GM23338 (cell line): Measurements from ENCODE around the gene LRP1B.

Source experiments
- CREB1 ChIP-seq: fragments of 250-450 bp; sonication (Bioruptor Pico); IDR thresholded peaks from 2 replicates; pipeline ENCODE4 v1.5.0; 2020; ENCODE audit warnings: low read depth, mild to moderate bottlenecking, moderate library complexity
- EZH2 ChIP-seq: fragments of 200-600 bp; sonication (generic); IDR thresholded peaks from one replicate; pipeline ENCODE4 v1.8.0; 2017; ENCODE audit warnings: antibody characterized with exemption, mild to moderate bottlenecking, low read depth; ENCODE audit not compliant: unreplicated experiment
- EZH2phosphoT487 ChIP-seq: fragments of 200-600 bp; sonication (generic); IDR thresholded peaks from one replicate; pipeline ENCODE4 v1.8.1; 2018; ENCODE audit warnings: antibody characterized with exemption; ENCODE audit not compliant: unreplicated experiment
- JUNB ChIP-seq: IDR thresholded peaks from one replicate; pipeline ENCODE4 v1.6.1; 2016; ENCODE audit warnings: antibody characterized with exemption; ENCODE audit not compliant: unreplicated experiment
- NANOG ChIP-seq: IDR thresholded peaks from 2 replicates; pipeline ENCODE4 v1.6.1; 2016; ENCODE audit warnings: antibody characterized with exemption, borderline replicate concordance
- POLR2AphosphoS5 ChIP-seq: IDR thresholded peaks from 2 replicates; pipeline ENCODE4 v1.6.1; 2016; ENCODE audit warnings: antibody characterized with exemption, low read depth
- STAT1 ChIP-seq: IDR thresholded peaks from one replicate; pipeline ENCODE4 v1.6.1; 2016; ENCODE audit warnings: antibody characterized with exemption; ENCODE audit not compliant: unreplicated experiment
- ZNF114 ChIP-seq: fragments of 250-450 bp; sonication (Bioruptor Pico); IDR thresholded peaks from 2 replicates; pipeline ENCODE4 v1.5.0; 2020; ENCODE audit warnings: mild to moderate bottlenecking, moderate library complexity
- ZNF331 ChIP-seq: fragments of 250-450 bp; sonication (Bioruptor Pico); IDR thresholded peaks from 2 replicates; pipeline ENCODE4 v1.5.0; 2020; ENCODE audit warnings: low read depth, mild to moderate bottlenecking, moderate library complexity
- TF ChIP-seq, protein P1 (sequence below), 2 experiments: fragments of 200-600 bp in 1 of 2; sonication (generic) in 1 of 2; conservative IDR thresholded peaks; 2 replicates each; pipeline versions ENCODE4 v1.5.1 to v1.6.1; 2016 to 2017; ENCODE audit warnings: antibody characterized with exemption in 2 of 2, low read depth in 2 of 2, mild to moderate bottlenecking in 2 of 2, moderate library complexity in 1 of 2
- TF ChIP-seq, protein P2 (sequence below): IDR thresholded peaks from 2 replicates; pipeline ENCODE4 v1.6.1; 2016; ENCODE audit warnings: antibody characterized with exemption
- TF ChIP-seq, protein P3 (sequence below): IDR thresholded peaks from one replicate; pipeline ENCODE4 v1.6.1; 2018; ENCODE audit warnings: antibody characterized with exemption; ENCODE audit not compliant: unreplicated experiment

DNA sequence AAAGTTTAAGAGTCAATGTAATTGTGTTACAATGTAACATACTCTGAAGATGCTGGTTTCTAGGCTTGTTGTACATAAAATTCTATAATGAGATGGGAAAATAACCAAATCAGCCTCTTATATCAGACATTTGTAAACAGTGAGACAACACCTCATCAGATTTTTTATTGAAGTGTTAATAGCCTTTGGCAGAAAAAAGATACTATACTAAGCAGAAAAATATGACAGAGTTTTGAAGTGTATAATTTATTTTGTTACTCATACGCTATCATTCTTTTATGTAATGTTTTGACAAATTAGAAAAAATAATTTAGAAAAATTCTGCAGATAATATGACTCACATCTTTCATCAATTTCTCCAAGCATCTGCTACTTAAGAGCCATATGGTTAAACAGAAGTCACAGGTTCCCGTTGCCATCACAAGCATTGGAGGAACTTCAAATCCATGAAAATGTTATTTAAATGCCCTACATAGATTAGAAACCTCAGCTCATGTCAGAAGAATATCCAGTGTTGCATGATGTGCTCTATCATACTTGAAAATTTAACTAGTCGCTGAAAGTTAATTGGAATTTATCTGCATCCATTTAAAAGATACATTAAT, 535.4 kb downstream of the LRP1B start:
- no peak for TF ChIP-seq EZH2
- no peak for TF ChIP-seq JUNB
- TF ChIP-seq, protein P1, sequence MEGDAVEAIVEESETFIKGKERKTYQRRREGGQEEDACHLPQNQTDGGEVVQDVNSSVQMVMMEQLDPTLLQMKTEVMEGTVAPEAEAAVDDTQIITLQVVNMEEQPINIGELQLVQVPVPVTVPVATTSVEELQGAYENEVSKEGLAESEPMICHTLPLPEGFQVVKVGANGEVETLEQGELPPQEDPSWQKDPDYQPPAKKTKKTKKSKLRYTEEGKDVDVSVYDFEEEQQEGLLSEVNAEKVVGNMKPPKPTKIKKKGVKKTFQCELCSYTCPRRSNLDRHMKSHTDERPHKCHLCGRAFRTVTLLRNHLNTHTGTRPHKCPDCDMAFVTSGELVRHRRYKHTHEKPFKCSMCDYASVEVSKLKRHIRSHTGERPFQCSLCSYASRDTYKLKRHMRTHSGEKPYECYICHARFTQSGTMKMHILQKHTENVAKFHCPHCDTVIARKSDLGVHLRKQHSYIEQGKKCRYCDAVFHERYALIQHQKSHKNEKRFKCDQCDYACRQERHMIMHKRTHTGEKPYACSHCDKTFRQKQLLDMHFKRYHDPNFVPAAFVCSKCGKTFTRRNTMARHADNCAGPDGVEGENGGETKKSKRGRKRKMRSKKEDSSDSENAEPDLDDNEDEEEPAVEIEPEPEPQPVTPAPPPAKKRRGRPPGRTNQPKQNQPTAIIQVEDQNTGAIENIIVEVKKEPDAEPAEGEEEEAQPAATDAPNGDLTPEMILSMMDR (conservative IDR thresholded peaks at IDR 0.05; ENCODE audit: low read depth in 2 of 2) = no peak
- TF ChIP-seq NANOG = no peak
- TF ChIP-seq CREB1 (CRISPR knock-in tag) = no peak
- TF ChIP-seq, protein P2, sequence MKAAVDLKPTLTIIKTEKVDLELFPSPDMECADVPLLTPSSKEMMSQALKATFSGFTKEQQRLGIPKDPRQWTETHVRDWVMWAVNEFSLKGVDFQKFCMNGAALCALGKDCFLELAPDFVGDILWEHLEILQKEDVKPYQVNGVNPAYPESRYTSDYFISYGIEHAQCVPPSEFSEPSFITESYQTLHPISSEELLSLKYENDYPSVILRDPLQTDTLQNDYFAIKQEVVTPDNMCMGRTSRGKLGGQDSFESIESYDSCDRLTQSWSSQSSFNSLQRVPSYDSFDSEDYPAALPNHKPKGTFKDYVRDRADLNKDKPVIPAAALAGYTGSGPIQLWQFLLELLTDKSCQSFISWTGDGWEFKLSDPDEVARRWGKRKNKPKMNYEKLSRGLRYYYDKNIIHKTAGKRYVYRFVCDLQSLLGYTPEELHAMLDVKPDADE = no peak
- TF ChIP-seq, protein P3, sequence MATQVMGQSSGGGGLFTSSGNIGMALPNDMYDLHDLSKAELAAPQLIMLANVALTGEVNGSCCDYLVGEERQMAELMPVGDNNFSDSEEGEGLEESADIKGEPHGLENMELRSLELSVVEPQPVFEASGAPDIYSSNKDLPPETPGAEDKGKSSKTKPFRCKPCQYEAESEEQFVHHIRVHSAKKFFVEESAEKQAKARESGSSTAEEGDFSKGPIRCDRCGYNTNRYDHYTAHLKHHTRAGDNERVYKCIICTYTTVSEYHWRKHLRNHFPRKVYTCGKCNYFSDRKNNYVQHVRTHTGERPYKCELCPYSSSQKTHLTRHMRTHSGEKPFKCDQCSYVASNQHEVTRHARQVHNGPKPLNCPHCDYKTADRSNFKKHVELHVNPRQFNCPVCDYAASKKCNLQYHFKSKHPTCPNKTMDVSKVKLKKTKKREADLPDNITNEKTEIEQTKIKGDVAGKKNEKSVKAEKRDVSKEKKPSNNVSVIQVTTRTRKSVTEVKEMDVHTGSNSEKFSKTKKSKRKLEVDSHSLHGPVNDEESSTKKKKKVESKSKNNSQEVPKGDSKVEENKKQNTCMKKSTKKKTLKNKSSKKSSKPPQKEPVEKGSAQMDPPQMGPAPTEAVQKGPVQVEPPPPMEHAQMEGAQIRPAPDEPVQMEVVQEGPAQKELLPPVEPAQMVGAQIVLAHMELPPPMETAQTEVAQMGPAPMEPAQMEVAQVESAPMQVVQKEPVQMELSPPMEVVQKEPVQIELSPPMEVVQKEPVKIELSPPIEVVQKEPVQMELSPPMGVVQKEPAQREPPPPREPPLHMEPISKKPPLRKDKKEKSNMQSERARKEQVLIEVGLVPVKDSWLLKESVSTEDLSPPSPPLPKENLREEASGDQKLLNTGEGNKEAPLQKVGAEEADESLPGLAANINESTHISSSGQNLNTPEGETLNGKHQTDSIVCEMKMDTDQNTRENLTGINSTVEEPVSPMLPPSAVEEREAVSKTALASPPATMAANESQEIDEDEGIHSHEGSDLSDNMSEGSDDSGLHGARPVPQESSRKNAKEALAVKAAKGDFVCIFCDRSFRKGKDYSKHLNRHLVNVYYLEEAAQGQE = no peak
- TF ChIP-seq POLR2AphosphoS5 = no peak
- no peak for TF ChIP-seq STAT1
- TF ChIP-seq EZH2phosphoT487 = no peak
- TF ChIP-seq ZNF331 (CRISPR knock-in tag) = no peak
- no peak for TF ChIP-seq ZNF114 (CRISPR knock-in tag)
